ENCODE data around the gene MMADHC.

MMADHC gene

GRCh38 chr2:149587220-149587949 lies at the start of gene MMADHC:
Gene MMADHC (minus strand): TSS chr2:149587775. CDS start chr2:149587097, 678 bp downstream.
- DNase-seq (ENCODE audit: low spot score): peak; percentile 96

GRCh38 chr2:149634103-149634502 lies 46.5 kb upstream of the MMADHC start:
- no peak for DNase-seq (ENCODE audit: low spot score)

GRCh38 chr2:149630445-149630844 lies 42.9 kb upstream of the MMADHC start:
- no peak for DNase-seq (ENCODE audit: low spot score)

GRCh38 chr2:149629026-149629425 lies 41.5 kb upstream of the MMADHC start:
- DNase-seq (ENCODE audit: low spot score): no peak

GRCh38 chr2:149627111-149627801 lies 39.7 kb upstream of the MMADHC start:
- no peak for DNase-seq (ENCODE audit: low spot score)

- no peak for DNase-seq (ENCODE audit: low spot score)
Observed at GRCh38 chr2:149625671-149626070, 38.1 kb upstream of the MMADHC start.

GRCh38 chr2:149625271-149625670 lies 37.7 kb upstream of the MMADHC start:
- DNase-seq (ENCODE audit: low spot score): no peak

- DNase-seq (ENCODE audit: low spot score): no peak
Observed at GRCh38 chr2:149622343-149622742, 34.8 kb upstream of the MMADHC start.

- DNase-seq (ENCODE audit: low spot score): no peak
Observed at GRCh38 chr2:149617476-149617875, 29.9 kb upstream of the MMADHC start.

GRCh38 chr2:149616681-149617456 lies 29.3 kb upstream of the MMADHC start:
- no peak for DNase-seq (ENCODE audit: low spot score)

- DNase-seq (ENCODE audit: low spot score): no peak
Observed at GRCh38 chr2:149613704-149614103, 26.1 kb upstream of the MMADHC start.

- DNase-seq (ENCODE audit: low spot score): no peak
Observed at GRCh38 chr2:149612122-149612521, 24.5 kb upstream of the MMADHC start.

GRCh38 chr2:149611100-149611820 lies 23.7 kb upstream of the MMADHC start:
- DNase-seq (ENCODE audit: low spot score): no peak

- DNase-seq (ENCODE audit: low spot score): no peak
Observed at GRCh38 chr2:149606251-149606811, 18.8 kb upstream of the MMADHC start.

GRCh38 chr2:149603248-149603647 lies 15.7 kb upstream of the MMADHC start:
- no peak for DNase-seq (ENCODE audit: low spot score)

GRCh38 chr2:149601141-149601796 lies 13.7 kb upstream of the MMADHC start:
- DNase-seq (ENCODE audit: low spot score): no peak

GRCh38 chr2:149597668-149598326 lies 10.2 kb upstream of the MMADHC start:
- peak; percentile 70 for DNase-seq (ENCODE audit: low spot score)

- no peak for DNase-seq (ENCODE audit: low spot score)
Observed at GRCh38 chr2:149597050-149597667, 9.6 kb upstream of the MMADHC start.

- DNase-seq (ENCODE audit: low spot score): no peak
Observed at GRCh38 chr2:149596471-149596870, 8.9 kb upstream of the MMADHC start.

Data from hematopoietic multipotent progenitor cell treated with erythropoietin and hydrocortisone succinate and interleukin-3 and kit ligand, for 17 days (in vitro differentiated cells).